HUDEP-2 (cell line): Measurements from ENCODE around the gene PSTPIP1.

ENCODE experiments used
- DNase-seq, 76 experiments: peaks; one replicate each; lab custom pipeline; 2025; ENCODE audit not compliant: unreplicated experiment in 76 of 76; lab: John Stamatoyannopoulos, UW

Gene PSTPIP1

GRCh38 chr15:77039217-77039533, 44.2 kb downstream of the PSTPIP1 start:
- no peak for DNase-seq

GRCh38 chr15:77039848-77040247, 44.9 kb downstream of the PSTPIP1 start:
- DNase-seq = no peak

- no peak for DNase-seq
Observed at GRCh38 chr15:77040673-77041072, 45.7 kb downstream of the PSTPIP1 start.

DNA sequence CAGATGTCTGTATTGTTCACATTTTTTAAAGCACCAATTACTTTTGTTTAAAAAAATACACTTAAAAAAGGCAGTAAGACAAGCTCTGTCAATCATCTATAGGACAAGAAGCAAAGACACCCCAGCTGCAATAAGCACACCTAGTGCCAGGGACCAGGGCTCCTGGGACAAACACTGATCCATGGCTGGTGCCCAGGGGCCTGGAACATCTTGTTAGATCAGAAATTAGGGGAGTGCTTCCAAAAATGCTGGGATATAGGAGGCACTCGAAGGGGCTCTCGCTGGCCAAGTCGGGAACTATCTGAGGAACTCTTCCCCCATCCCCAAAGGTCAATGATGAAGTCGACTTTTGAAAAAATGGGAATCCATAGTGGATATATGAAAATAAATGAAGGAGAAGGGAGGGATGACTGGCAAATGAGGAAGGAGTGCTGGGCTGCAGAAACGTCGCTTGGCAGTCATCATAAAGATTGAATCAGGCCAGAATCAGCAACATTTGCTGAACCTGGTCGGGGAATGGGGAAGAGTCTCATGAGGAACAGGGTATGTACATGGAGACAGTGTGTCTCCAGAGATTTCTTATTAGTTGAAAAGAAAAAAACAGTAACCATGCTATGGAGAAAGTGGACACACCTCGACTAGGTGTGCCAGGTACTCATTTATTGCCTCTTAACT, 47.5 kb downstream of the PSTPIP1 start:
- no peak for DNase-seq

DNA sequence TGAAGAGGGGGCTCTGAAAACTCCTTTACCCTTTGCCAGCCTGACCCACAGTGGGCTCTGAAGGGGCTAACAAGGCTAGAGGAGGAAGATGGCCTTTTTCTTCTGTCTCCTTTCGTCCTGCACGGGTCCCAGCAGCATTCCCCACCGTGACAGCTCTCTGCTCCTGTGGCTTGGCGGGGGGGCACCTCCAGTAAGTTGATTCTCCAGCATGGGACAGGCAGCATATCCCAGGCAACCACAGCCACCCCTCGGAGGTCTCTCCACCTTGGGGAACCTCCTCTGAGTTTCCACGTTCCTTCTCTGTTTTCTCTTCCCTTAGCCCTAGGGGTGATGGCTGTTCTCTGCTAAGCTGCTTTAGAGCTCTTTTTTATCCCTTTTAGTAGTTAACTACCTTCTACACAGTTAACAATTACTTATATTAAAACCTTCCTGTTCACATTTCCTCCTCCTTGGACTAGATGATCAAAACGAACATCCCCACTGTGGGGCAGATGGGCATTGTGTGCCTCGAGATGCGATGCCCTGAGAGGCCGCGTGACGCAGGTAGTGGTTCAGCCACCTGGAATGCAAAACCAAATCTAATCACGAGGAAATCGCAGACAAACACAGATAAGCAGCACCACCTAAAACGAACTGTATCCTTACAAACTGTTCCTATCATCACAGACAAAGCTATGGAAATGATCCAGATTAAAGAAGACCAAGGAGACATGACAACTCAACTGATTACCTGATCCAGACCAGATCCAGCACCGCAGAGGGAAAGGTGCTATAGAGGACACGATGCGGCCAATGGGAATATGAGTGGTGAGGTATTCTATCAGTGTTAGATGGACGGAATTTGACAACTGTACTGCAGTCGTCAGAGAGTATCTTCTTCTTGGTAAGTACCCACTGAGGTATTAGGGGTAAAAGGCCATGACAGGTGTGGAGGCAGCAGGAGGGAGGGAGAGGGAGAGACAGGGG, 48.3 kb downstream of the PSTPIP1 start:
- no peak for DNase-seq

- DNase-seq = no peak
Observed at GRCh38 chr15:77044228-77045042, 49.5 kb downstream of the PSTPIP1 start.

GRCh38 chr15:77045985-77046384, 51.1 kb downstream of the PSTPIP1 start:
- no peak for DNase-seq

- DNase-seq = no peak
Observed at GRCh38 chr15:77046704-77047412, 51.9 kb downstream of the PSTPIP1 start.

- no peak for DNase-seq
Observed at GRCh38 chr15:77048135-77048876, 53.4 kb downstream of the PSTPIP1 start.

GRCh38 chr15:77052556-77052955, 57.6 kb downstream of the PSTPIP1 start:
- no peak for DNase-seq

DNA sequence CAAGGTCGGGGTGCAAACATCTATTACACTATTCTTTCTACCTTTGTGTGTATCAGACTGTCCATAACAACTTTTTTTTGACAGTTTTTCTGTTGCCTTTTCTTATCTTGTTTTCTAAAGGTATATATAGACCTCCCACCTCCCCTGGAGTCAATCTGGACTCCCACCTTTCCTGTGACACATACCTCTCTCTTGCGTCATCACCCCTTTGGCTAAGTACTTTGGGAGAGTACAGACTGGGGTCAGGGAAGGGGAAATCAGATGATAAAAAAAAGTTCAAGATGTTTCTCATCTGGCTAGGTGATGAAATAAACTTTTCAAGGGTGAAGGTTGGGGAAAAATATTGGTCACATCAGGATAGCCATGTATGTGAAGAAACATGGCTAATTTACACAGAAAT, 58.8 kb downstream of the PSTPIP1 start:
- no peak for DNase-seq

DNA sequence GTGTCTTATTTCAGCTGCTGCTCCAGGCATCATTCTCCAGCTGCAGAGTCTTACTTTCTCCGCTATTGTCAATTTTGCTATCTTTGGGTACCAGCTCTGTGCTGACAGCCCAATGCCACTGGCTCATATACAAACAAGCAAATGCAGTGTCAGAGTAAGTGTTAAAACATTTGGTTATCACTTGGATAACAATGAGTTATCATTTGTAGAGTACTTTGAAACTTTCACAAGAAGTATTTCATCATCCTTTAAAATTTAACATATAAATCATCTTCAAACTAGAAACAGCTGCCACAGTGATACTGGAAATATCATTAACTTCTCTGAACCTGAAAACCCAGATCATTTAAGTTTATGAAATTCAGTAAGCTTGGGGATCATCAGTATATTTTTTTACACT, 62.1 kb downstream of the PSTPIP1 start:
- no peak for DNase-seq

DNA sequence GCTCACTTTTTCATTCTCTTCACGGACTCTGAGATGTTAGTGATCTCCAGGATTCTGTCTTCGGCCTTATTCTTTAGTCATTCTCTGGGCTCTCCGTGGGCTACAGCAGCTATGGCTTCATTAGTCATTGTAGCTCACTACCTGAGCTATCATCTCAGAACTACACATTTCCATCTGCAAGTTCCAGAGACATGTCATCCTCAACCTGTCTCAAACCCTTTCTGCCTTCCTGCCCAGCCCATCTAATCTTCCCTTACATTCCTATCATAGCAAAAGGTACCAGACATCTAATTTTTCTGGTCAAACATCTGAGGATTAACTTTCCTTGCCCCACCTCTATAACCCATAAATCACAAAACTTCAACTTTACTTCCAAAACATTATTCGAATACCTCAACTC, 62.8 kb downstream of the PSTPIP1 start:
- DNase-seq = no peak

GRCh38 chr15:77058468-77058867, 63.5 kb downstream of the PSTPIP1 start:
- no peak for DNase-seq

DNA sequence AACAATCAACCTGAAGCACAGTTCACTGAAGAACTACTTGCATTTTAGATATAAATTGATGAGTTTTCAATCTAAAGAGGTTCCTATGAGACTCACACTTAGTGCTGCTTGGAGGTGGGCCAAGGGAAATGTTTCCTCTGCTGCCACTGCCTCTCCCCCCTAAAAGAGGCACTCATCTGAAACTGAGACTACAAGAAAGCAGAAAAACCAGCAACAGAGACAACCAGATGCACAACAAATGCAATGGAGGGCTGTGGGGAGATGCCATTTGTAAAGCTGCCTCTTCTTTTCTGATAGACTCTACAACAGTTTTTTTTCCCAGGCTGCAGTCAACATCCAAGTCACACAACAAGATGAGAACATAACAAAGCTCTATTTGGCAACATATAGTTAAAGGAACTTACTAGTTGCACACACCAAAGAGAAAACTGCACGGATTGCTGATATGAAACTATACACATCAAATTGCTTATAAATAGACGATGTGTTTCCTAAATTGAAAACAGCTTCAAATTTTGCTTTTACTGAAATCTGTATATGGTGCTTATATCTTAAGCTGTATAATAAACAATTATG, 64.9 kb downstream of the PSTPIP1 start:
- no peak for DNase-seq

GRCh38 chr15:77060546-77060945, 65.6 kb downstream of the PSTPIP1 start:
- DNase-seq = no peak

GRCh38 chr15:77063249-77063648, 68.3 kb downstream of the PSTPIP1 start:
- DNase-seq = no peak

GRCh38 chr15:77064063-77064462, 69.1 kb downstream of the PSTPIP1 start:
- DNase-seq = no peak

DNA sequence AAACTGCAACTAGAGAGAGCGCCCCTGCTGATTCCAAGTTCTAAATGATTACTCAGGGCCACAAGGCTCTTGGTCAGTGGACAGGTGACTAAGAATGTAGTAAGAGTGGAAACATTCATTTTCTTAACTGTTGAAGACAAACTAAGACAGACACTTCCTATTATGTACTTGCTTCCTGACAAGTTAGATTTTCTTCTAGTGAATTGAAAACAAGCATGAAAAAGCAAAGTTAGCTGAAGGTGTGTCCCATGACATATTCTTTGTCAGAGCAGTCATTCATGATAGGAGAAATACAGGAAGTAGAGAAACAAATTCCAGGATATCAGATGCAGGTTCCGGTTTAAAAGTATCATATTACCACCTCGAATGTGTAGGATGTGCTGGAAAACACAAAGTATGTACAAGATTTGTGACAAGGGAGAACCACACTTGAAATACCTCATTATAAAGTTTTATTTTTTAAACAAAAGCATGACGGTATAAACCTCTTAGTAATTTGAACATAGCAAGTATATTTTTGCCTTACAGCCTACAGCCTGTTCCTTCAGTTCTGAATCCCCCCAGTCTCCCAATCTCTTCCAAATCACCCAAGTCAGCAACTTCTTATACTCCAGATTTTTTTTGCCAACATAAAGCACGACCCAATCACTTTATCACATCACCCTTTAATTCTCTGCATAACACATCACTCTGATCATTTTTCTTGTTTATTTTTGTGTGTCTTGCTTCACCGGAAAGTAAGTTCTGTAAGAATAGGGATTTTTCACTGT, 69.8 kb downstream of the PSTPIP1 start:
- DNase-seq = no peak
